ENCODE measurements around the gene MEF2A. TPM values are rescaled to one million over a fixed set of nuclear protein-coding genes. Genes with fewer than 3 reads are reported as not detected.

MEF2A gene
- total and polyA plus RNA-seq, 2 donors (not counting 1 experiment from before 2014, with no cell fraction given): 44.0 to 102 TPM

DNA sequence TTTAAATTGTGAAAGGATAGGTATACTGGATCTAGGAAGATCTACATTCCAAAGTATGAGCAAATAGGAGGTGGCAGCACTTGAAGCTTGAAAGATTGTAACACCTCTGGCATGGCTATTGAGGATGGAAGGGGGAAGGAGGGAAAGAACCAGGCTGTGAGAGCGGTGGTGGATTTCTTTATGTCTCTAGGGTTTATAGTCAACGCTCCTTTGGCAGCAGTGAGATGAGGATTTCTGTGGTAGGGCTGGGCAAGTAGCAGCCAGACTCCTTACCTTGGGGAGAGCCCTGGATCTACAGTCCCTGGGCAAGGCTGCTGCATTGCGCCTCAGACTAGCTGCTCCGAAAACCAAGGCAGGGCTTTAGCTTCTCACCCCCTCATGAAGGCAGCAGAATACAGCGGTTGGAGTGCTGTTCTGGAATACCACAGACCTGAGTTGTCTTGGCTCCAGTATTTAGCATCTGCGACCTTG is 53.2 kb downstream of the MEF2A start:
- WGBS (ENCODE audit: insufficient coverage): 100% methylated on average over 5 of the region's 6 CpGs

DNA sequence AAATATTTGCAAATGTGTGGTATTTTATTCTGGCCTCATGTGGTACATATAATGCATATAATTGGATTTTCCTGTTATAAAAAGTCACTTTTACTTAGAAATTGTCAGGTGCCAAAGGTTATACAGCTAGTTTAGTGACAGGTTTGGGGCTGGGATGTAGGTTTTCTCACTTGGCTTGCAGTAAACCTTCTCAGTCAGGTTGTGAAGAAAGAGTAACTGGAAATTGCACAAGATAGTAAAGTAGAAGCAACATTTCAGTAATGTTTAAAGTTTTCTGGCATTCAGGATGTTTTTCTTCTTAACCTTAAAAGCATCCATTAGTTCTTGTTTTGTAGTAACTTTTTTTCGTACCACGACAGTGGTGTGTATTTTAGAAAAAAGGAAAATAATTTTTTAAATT is 53.9 kb downstream of the MEF2A start:
- H3K4me3 ChIP-seq (ENCODE audit: control extremely low read depth in 1 of 5, extremely low read depth in 1 of 5, insufficient read depth in 1 of 5, low read depth in 2 of 5, low read length in 4 of 5): no peak overlapping the region
- Mint-ChIP-seq H3K4me1 (peaks cover 58% of the 10 kb centered on the region), H3K27ac (no peak overlapping the region), H3K4me3 (no peak overlapping the region), H3K9me3 (ENCODE audit: insufficient read depth) (no peaks in the 10 kb centered on the region), H3K27me3 (no peaks in the 10 kb centered on the region)
- H3K4me1 ChIP-seq (ENCODE audit: control insufficient read depth in 2 of 2, insufficient read depth in 2 of 2, low read length in 2 of 2): peaks cover 14 to 27% of the 10 kb centered on the region in 2 donors
- H3K4me2 ChIP-seq (replicated peaks; ENCODE audit: low read depth, low read length, poor library complexity, severe bottlenecking): no peak overlapping the region
- H3K79me2 ChIP-seq (ENCODE audit: control insufficient read depth, insufficient read depth, low read length): peaks cover 100% of the 10 kb centered on the region
- peaks cover 2 to 3% of the 10 kb centered on the region in 2 experiments for H3K36me3 ChIP-seq (replicated peaks in 1 of 2; ENCODE audit: control extremely low read depth in 1 of 2, control insufficient read depth in 1 of 2, extremely low read depth in 1 of 2, insufficient read depth in 2 of 2, low read length in 1 of 2)
- no CpG with 5 or more reads among the region's 2 CpGs for WGBS (ENCODE audit: insufficient coverage)
- intact Hi-C loops (cut with micrococcal nuclease): loop anchor here (5.0 kb wide), 1 partner anchor 37 kb away; no protein-coding TSS in a partner anchor
- peaks cover 0 to 1% (median 0%) of the 10 kb centered on the region in 3 donors for H3K9me3 ChIP-seq (ENCODE audit: control extremely low read depth in 1 of 3, control insufficient read depth in 2 of 3, insufficient read depth in 1 of 3, low read length in 2 of 3)
- DNase-seq (no peak), ATAC-seq (ENCODE audit: low read depth) (no peak)
- CTCF ChIA-PET: no interaction called here
- no peak overlapping the region for H2AFZ ChIP-seq (ENCODE audit: insufficient read depth, low read depth, low read length, poor library complexity, severe bottlenecking)
- POLR2A ChIA-PET: no interaction called here
- H4K20me1 ChIP-seq (ENCODE audit: control insufficient read depth, insufficient read depth, low read length, poor library complexity, severe bottlenecking): peaks cover 25% of the 10 kb centered on the region
- no peaks in the 10 kb centered on the region for H3K27me3 ChIP-seq (replicated peaks in 1 of 4; ENCODE audit: control extremely low read depth in 1 of 4, control insufficient read depth in 3 of 4, insufficient read depth in 4 of 4, low read length in 3 of 4)
- H3K27ac ChIP-seq (ENCODE audit: low read length in 2 of 2): peak overlapping the region in 1 of 2 donors; percentile 46
- TF ChIP-seq, protein P1, sequence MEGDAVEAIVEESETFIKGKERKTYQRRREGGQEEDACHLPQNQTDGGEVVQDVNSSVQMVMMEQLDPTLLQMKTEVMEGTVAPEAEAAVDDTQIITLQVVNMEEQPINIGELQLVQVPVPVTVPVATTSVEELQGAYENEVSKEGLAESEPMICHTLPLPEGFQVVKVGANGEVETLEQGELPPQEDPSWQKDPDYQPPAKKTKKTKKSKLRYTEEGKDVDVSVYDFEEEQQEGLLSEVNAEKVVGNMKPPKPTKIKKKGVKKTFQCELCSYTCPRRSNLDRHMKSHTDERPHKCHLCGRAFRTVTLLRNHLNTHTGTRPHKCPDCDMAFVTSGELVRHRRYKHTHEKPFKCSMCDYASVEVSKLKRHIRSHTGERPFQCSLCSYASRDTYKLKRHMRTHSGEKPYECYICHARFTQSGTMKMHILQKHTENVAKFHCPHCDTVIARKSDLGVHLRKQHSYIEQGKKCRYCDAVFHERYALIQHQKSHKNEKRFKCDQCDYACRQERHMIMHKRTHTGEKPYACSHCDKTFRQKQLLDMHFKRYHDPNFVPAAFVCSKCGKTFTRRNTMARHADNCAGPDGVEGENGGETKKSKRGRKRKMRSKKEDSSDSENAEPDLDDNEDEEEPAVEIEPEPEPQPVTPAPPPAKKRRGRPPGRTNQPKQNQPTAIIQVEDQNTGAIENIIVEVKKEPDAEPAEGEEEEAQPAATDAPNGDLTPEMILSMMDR (IDR thresholded peaks at IDR 0.05): no peak
- TF ChIP-seq EZH2 (IDR thresholded peaks at IDR 0.05; ENCODE audit: borderline replicate concordance, insufficient read depth, low read depth, low read length, poor library complexity, severe bottlenecking): no peak
- H3K9ac ChIP-seq (ENCODE audit: low read length): no peak overlapping the region

More for the DNA sequence above, 53.2 kb downstream of the MEF2A start:
- Histone ChIP-seq H3K4me1 (ENCODE audit: control insufficient read depth in 2 of 2, insufficient read depth in 2 of 2, low read length in 2 of 2) (peaks cover 21 to 35% of the 10 kb centered on the region in 2 donors), H3K27me3 (replicated peaks in 1 of 4; ENCODE audit: control extremely low read depth in 1 of 4, control insufficient read depth in 3 of 4, insufficient read depth in 4 of 4, low read length in 3 of 4) (no peaks in the 10 kb centered on the region), H3K36me3 (replicated peaks in 1 of 2; ENCODE audit: control extremely low read depth in 1 of 2, control insufficient read depth in 1 of 2, extremely low read depth in 1 of 2, insufficient read depth in 2 of 2, low read length in 1 of 2) (peaks cover 2 to 3% of the 10 kb centered on the region in 2 experiments), H2AFZ (ENCODE audit: insufficient read depth, low read depth, low read length, poor library complexity, severe bottlenecking) (no peak overlapping the region), H3K9me3 (ENCODE audit: control extremely low read depth in 1 of 3, control insufficient read depth in 2 of 3, insufficient read depth in 1 of 3, low read length in 2 of 3) (no peaks in the 10 kb centered on the region), H3K79me2 (ENCODE audit: control insufficient read depth, insufficient read depth, low read length) (peaks cover 100% of the 10 kb centered on the region), H3K27ac (ENCODE audit: low read length in 2 of 2) (peak overlapping the region in 1 of 2 donors; percentile 46), H4K20me1 (ENCODE audit: control insufficient read depth, insufficient read depth, low read length, poor library complexity, severe bottlenecking) (peaks cover 24% of the 10 kb centered on the region), H3K4me3 (ENCODE audit: control extremely low read depth in 1 of 5, extremely low read depth in 1 of 5, insufficient read depth in 1 of 5, low read depth in 2 of 5, low read length in 4 of 5) (no peak overlapping the region), H3K4me2 (replicated peaks; ENCODE audit: low read depth, low read length, poor library complexity, severe bottlenecking) (no peak overlapping the region), H3K9ac (ENCODE audit: low read length) (no peak overlapping the region)
- ATAC-seq (ENCODE audit: low read depth) (no peak), DNase-seq (no peak)
- H3K27ac Mint-ChIP-seq: peak overlapping the region; percentile 21
- H3K9me3 Mint-ChIP-seq (ENCODE audit: insufficient read depth): no peaks in the 10 kb centered on the region
- ChIA-PET CTCF (no interaction called here), POLR2A (no interaction called here)
- H3K4me3 Mint-ChIP-seq: no peak overlapping the region
- intact Hi-C loops (cut with micrococcal nuclease): loop anchor here (5.0 kb wide), 1 partner anchor 37 kb away; no protein-coding TSS in a partner anchor
- peaks cover 61% of the 10 kb centered on the region for H3K4me1 Mint-ChIP-seq
- TF ChIP-seq EZH2 (IDR thresholded peaks at IDR 0.05; ENCODE audit: borderline replicate concordance, insufficient read depth, low read depth, low read length, poor library complexity, severe bottlenecking): no peak
- TF ChIP-seq, protein P1 (IDR thresholded peaks at IDR 0.05): no peak
- no peaks in the 10 kb centered on the region for H3K27me3 Mint-ChIP-seq
